Right atrium auricular region (tissue), 2 donors: ENCODE data around the gene GCDH. TPM values are rescaled to one million over a fixed set of nuclear protein-coding genes. Genes with fewer than 3 reads are reported as not detected.

ENCODE experiments used
- DNase-seq: peaks from one replicate; pipeline ENCODE4 v3.0.0-alpha.2; 2019; ENCODE audit warnings: low spot score
- H3K27ac ChIP-seq, 2 donors: fragments of 200-600 bp; sonication (generic); 1 replicate in 1 of 2; 2 replicates in 1 of 2; pipeline ENCODE4 v1.5.1; 2016 to 2019
- H3K27me3 ChIP-seq, 2 donors: fragments of 200-600 bp; sonication (generic); one replicate each; pipeline versions ENCODE4 v1.5.1 to v1.6.0; 2017 to 2019
- H3K36me3 ChIP-seq: fragments of 200-600 bp; sonication (generic); one replicate; pipeline ENCODE4 v1.5.1; 2016
- H3K4me1 ChIP-seq, 2 donors: fragments of 200-600 bp; sonication (generic); one replicate each; pipeline versions ENCODE4 v1.5.1 to v1.6.0; 2017 to 2019
- H3K4me3 ChIP-seq, 2 donors: fragments of 200-600 bp; sonication (generic); 1 replicate in 1 of 2; 2 replicates in 1 of 2; pipeline ENCODE4 v1.5.1; 2017 to 2019; ENCODE audit warnings: mild to moderate bottlenecking in 1 of 2, moderate library complexity in 1 of 2
- H3K9me3 ChIP-seq, 2 donors: fragments of 200-600 bp; sonication (generic); one replicate each; pipeline ENCODE4 v1.5.1; 2019
- CTCF ChIP-seq, 2 donors: fragments of 200-600 bp; sonication (generic); IDR thresholded peaks; one replicate each; pipeline ENCODE4 v1.5.1; 2019; ENCODE audit warnings: antibody characterized with exemption in 2 of 2
- total RNA-seq, 2 donors: library from RNA; depleted of rRNA; stranded (reverse); fragments of >200 nt; gene quantifications; one replicate each; pipeline ENCODE4 v1.1.0, GENCODE V29; 2016

The GCDH gene
- total RNA-seq, 2 donors from 2014 or later: 28.4 to 58.3 TPM

GRCh38 chr19:12868540-12869112, 22.3 kb upstream of the GCDH start:
- no peak for DNase-seq
- H3K4me3 ChIP-seq: no peak overlapping the region
- H3K27ac ChIP-seq: no peak overlapping the region
- no peaks in the 10 kb centered on the region for H3K27me3 ChIP-seq
- TF ChIP-seq CTCF (IDR thresholded peaks at IDR 0.05): no peak
- no peaks in the 10 kb centered on the region for H3K9me3 ChIP-seq
- H3K4me1 ChIP-seq: peaks cover 0 to 12% of the 10 kb centered on the region in 2 donors
- no peaks in the 10 kb centered on the region for H3K36me3 ChIP-seq

- no peak for TF ChIP-seq CTCF (IDR thresholded peaks at IDR 0.05)
- no peak for DNase-seq
- H3K4me1 ChIP-seq: peaks cover 0 to 16% of the 10 kb centered on the region in 2 donors
- no peaks in the 10 kb centered on the region for H3K27me3 ChIP-seq
- H3K9me3 ChIP-seq: no peaks in the 10 kb centered on the region
- no peak overlapping the region for H3K27ac ChIP-seq
- no peaks in the 10 kb centered on the region for H3K36me3 ChIP-seq
- H3K4me3 ChIP-seq: no peak overlapping the region
These were observed 19.3 kb upstream of the GCDH start for GRCh38 chr19:12871681-12872080.

- no peak overlapping the region for H3K4me3 ChIP-seq
- no peaks in the 10 kb centered on the region for H3K9me3 ChIP-seq
- no peak overlapping the region for H3K27ac ChIP-seq
- H3K36me3 ChIP-seq: peaks cover 4% of the 10 kb centered on the region
- TF ChIP-seq CTCF (IDR thresholded peaks at IDR 0.05): no peak
- peaks cover 0 to 16% of the 10 kb centered on the region in 2 donors for H3K4me1 ChIP-seq
- no peaks in the 10 kb centered on the region for H3K27me3 ChIP-seq
- no peak for DNase-seq
These were observed 18.7 kb upstream of the GCDH start for GRCh38 chr19:12872255-12872654.

GRCh38 chr19:12872941-12873890, 17.7 kb upstream of the GCDH start:
- Histone ChIP-seq H3K27ac (no peak overlapping the region), H3K27me3 (no peaks in the 10 kb centered on the region), H3K4me3 (peak overlapping the region; percentile 9 to 39), H3K4me1 (peaks cover 0 to 10% of the 10 kb centered on the region in 2 donors), H3K9me3 (no peaks in the 10 kb centered on the region), H3K36me3 (peaks cover 14% of the 10 kb centered on the region)
- TF ChIP-seq CTCF (IDR thresholded peaks at IDR 0.05): no peak
- no peak for DNase-seq

GRCh38 chr19:12873891-12874745, 16.8 kb upstream of the GCDH start:
- H3K36me3 ChIP-seq: peaks cover 17% of the 10 kb centered on the region
- no peak overlapping the region for H3K4me3 ChIP-seq

More at GRCh38 chr19:12873891-12874745, 16.8 kb upstream of the GCDH start:
- Histone ChIP-seq H3K4me1 (peaks cover 0 to 10% of the 10 kb centered on the region in 2 donors), H3K27ac (no peak overlapping the region), H3K27me3 (no peaks in the 10 kb centered on the region), H3K9me3 (no peaks in the 10 kb centered on the region)
- no peak for DNase-seq
- no peak for TF ChIP-seq CTCF (IDR thresholded peaks at IDR 0.05)
